Activated CD8-positive, alpha-beta T cell treated with anti-CD3 and anti-CD28 coated beads, Interleukin-2, amount 10 ng/mL, durations not matched to agents 7 days and 5 days (primary cell): ENCODE measurements around the gene MEOX1. TPM values are rescaled to one million over a fixed set of nuclear protein-coding genes. Genes with fewer than 3 reads are reported as not detected.

Experiments
- ATAC-seq: fragments of 150-1000 bp; cut with Tn5 transposase; one replicate; pipeline ENCODE4 v1.10.0; 2021; ENCODE audit warnings: moderate library complexity
- CTCF ChIA-PET: fragments of 350-600 bp; sonication (Branson Sonifier 250); formaldehyde crosslinking; loops from one replicate; lab custom pipeline; 2021; ENCODE audit warnings: antibody characterized with exemption; lab: Charles Lee
- POLR2A ChIA-PET: fragments of 350-600 bp; sonication (Branson Sonifier 250); formaldehyde crosslinking; loops from one replicate; lab custom pipeline; 2021; ENCODE audit warnings: antibody characterized with exemption; lab: Charles Lee
- DNase-seq: peaks from one replicate; pipeline ENCODE4 v3.0.0-alpha.2; 2020
- H3K27ac Mint-ChIP-seq: one replicate; pipeline ENCODE4 v1.8.0; 2021; ENCODE audit warnings: mild to moderate bottlenecking, mixed read lengths
- H3K27me3 Mint-ChIP-seq: one replicate; pipeline ENCODE4 v1.8.0; 2021; ENCODE audit warnings: low read depth, mixed read lengths
- H3K36me3 Mint-ChIP-seq: one replicate; pipeline ENCODE4 v1.8.0; 2021; ENCODE audit warnings: low read depth, mixed read lengths
- H3K4me1 Mint-ChIP-seq: one replicate; pipeline ENCODE4 v1.8.0; 2021; ENCODE audit warnings: low read depth, mixed read lengths
- H3K4me3 Mint-ChIP-seq: one replicate; pipeline ENCODE4 v1.8.0; 2021; ENCODE audit warnings: mild to moderate bottlenecking, mixed read lengths
- H3K9me3 Mint-ChIP-seq: one replicate; pipeline ENCODE4 v1.8.0; 2022; ENCODE audit warnings: mixed read lengths; ENCODE audit not compliant: insufficient read depth
- total RNA-seq, 2 experiments: library from RNA; stranded (reverse); gene quantifications; one replicate each; pipeline ENCODE4 v1.2.3, GENCODE V29; 2021

The MEOX1 gene
- 1 to 10 TPM; 5.4 to 6.9 TPM for total RNA-seq

DNA sequence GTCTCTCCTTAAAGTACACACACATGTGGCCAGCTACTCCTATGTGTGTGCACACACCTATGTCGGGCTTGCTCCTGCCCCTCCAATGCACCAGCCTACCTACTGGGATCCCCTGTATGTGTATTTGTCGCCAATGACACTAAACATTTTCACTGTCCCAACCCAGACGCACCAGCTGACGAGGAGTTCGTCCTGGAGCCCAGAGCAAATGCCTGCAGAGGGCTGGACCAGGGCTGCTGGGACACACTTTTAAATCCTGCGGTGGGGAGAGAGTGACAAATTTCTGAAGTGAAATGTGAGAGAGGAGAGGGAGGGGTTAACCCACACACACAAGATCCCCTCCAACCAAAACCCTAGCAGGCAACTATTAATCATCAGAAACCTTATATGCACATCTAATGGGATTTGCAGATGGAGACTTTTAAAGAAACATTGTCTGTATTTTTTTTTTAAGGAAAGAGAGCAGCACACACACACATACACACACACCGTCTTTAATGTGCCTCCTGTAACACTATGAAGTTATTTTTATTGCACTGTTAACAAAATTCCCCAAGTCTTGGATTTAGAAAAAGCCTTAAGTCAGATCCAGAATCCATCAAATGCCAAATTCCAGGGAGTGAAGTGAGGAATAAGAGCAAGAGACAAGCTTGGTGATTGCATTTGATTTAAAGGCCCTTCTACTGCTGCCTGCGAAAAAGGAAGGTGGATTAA, at the start of gene MEOX1:
Gene MEOX1 (minus strand): TSS at position 224 of the 714 bp plus-strand sequence. CDS start 388 bp downstream, outside the sequence.
- Mint-ChIP-seq H3K9me3 (no peaks in the 10 kb centered on the region), H3K4me1 (peaks cover 31% of the 10 kb centered on the region)
- CTCF ChIA-PET, result interaction anchor here (1.4 to 3.5 kb wide), 2 partner anchors 12 to 85 kb away, joined by 3 to 18 read pairs; no protein-coding TSS in a partner anchor

DNA sequence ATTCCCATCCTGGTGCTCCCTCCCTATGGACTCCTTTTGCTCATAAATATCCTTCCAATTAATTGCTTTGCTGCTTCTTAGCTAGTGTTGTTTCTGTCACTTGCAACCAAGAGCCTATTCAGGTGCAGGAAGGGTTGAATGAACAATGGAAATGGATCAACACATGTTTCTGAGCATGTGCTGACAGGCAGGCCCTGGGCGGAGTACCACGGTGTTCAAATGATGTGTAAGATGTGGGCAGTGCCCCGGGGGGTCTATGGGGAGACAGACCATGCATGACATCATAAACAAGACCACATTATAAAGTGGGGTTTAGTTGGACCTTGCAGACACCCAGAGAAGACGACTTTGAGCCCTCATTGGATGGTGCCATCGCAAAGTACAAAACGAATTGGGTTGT, 48.4 kb upstream of the MEOX1 start:
- Mint-ChIP-seq H3K4me3 (no peak overlapping the region), H3K4me1 (peaks cover 14% of the 10 kb centered on the region), H3K27me3 (peaks cover 34% of the 10 kb centered on the region), H3K27ac (no peak overlapping the region), H3K9me3 (no peaks in the 10 kb centered on the region), H3K36me3 (no peaks in the 10 kb centered on the region)
- ChIA-PET POLR2A (no interaction called here), CTCF (interaction anchor here (1.1 to 23.1 kb wide), 3 partner anchors 15 to 50 kb away, joined by 3 to 607 read pairs (median 4); partner anchors contain the start of gene SOST)
- ATAC-seq (no peak), DNase-seq (no peak)

More for the DNA sequence above, at the start of gene MEOX1:
- peak within 1 kb of the TSS; percentile 57 for H3K27ac Mint-ChIP-seq
- H3K36me3 Mint-ChIP-seq, result no peaks in the 10 kb centered on the region
- peak; percentile 47 for ATAC-seq
- POLR2A ChIA-PET, result no interaction called here
- H3K27me3 Mint-ChIP-seq, result peaks cover 3% of the 10 kb centered on the region
- peak within 1 kb of the TSS; percentile 62 for H3K4me3 Mint-ChIP-seq
- peak; percentile 30 for DNase-seq

- CTCF ChIA-PET, result interaction anchor here (1.1 to 23.1 kb wide), 3 partner anchors 14 to 51 kb away, joined by 3 to 607 read pairs (median 4); partner anchors contain the start of gene SOST
- Mint-ChIP-seq H3K27me3 (peaks cover 30% of the 10 kb centered on the region), H3K9me3 (no peaks in the 10 kb centered on the region), H3K4me1 (peaks cover 8% of the 10 kb centered on the region), H3K36me3 (no peaks in the 10 kb centered on the region), H3K4me3 (no peak overlapping the region), H3K27ac (no peak overlapping the region)
- POLR2A ChIA-PET, result interaction anchor here (0.6 kb wide), 2 partner anchors 12 to 43 kb away, joined by 3 read pairs; no protein-coding TSS in a partner anchor
- no peak for ATAC-seq
- no peak for DNase-seq
These were observed 47.5 kb upstream of the MEOX1 start for GRCh38 chr17:43709210-43709609.

DNA sequence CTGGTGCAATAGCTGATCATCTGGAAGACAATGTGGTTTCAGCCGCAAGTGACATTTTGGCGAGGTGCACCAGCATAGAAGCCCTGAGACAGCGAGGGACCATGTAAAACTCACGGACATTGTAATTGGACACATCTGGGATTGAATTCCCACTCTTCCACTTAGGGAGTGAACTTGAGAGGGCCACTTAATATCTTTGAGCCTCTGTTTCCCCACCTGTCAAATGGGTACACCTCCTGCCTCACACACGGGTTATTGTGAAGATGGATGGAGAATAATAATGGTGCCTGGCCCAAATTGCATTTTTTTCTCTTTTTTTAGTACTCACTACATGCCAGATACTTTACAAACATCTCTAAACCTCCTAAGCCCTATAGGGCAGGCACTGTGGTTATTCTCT, 45.5 kb upstream of the MEOX1 start:
- POLR2A ChIA-PET, result no interaction called here
- Mint-ChIP-seq H3K9me3 (no peaks in the 10 kb centered on the region), H3K27ac (no peak overlapping the region), H3K4me1 (peaks cover 9% of the 10 kb centered on the region), H3K27me3 (peaks cover 21% of the 10 kb centered on the region), H3K36me3 (no peaks in the 10 kb centered on the region), H3K4me3 (no peak overlapping the region)
- DNase-seq, result no peak
- CTCF ChIA-PET, result interaction anchor here (3.9 to 23.1 kb wide), 2 partner anchors 13 to 53 kb away, joined by 15 to 607 read pairs; partner anchors contain the start of gene SOST
- ATAC-seq, result no peak

DNA sequence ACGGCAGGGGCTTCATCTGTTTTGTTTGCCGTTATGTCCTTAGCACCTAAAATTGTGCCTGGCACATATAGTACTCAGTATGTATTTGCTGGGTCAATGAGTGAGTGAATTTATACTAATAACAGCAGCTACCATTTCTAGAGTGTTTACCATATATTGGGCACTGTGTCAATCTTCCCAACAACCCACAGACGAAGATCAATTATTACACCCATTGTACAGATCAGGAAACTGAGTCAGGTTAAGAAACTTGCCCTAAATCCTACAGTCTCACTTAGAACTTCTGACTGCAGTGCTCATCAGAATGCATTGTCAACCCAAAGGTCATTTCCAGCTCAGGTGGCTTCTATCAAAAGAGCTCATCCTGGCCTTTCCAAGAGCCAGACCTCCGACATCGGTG, 44.5 kb upstream of the MEOX1 start:
- peaks cover 14% of the 10 kb centered on the region for H3K4me1 Mint-ChIP-seq
- DNase-seq, result no peak
- CTCF ChIA-PET, result interaction anchor here (1.2 to 23.1 kb wide), 3 partner anchors 12 to 130 kb away, joined by 4 to 607 read pairs (median 15); partner anchors contain the start of gene SOST
- H3K27ac Mint-ChIP-seq, result no peak overlapping the region
- H3K36me3 Mint-ChIP-seq, result no peaks in the 10 kb centered on the region
- POLR2A ChIA-PET, result no interaction called here
- no peak for ATAC-seq
- H3K9me3 Mint-ChIP-seq, result no peaks in the 10 kb centered on the region
- H3K27me3 Mint-ChIP-seq, result peaks cover 20% of the 10 kb centered on the region
- H3K4me3 Mint-ChIP-seq, result no peak overlapping the region

DNA sequence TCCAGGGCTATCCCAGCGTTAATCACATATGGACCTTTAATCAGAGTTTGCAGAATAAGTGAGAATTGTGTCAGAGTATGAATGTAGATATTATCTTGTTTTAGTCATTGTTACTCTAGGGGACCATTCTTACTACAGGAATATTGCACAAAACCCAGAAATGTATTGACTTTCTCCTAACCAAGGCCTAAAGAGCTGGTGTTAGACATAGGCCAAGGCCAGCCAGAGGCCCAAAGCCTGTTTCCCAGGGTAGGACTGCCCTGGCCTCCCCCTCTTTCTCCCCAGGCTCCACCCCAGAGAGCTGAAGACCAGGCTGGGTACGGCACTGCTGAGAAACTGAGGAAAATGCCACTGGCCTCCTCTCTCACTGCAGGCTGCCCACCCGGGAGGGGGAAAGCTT, 41.9 kb upstream of the MEOX1 start:
- DNase-seq (no peak), ATAC-seq (no peak)
- no peak overlapping the region for H3K4me3 Mint-ChIP-seq
- H3K27ac Mint-ChIP-seq, result no peak overlapping the region
- H3K4me1 Mint-ChIP-seq, result peaks cover 29% of the 10 kb centered on the region
- H3K36me3 Mint-ChIP-seq, result no peaks in the 10 kb centered on the region
- POLR2A ChIA-PET, result no interaction called here
- no peaks in the 10 kb centered on the region for H3K9me3 Mint-ChIP-seq
- CTCF ChIA-PET, result interaction anchor here (1.6 to 23.1 kb wide), 2 partner anchors 10 to 56 kb away, joined by 5 to 607 read pairs; partner anchors contain the start of gene SOST
- H3K27me3 Mint-ChIP-seq, result peaks cover 30% of the 10 kb centered on the region

- peaks cover 29% of the 10 kb centered on the region for H3K4me1 Mint-ChIP-seq
- H3K27ac Mint-ChIP-seq, result no peak overlapping the region
- ATAC-seq, result peak; percentile 39
- no peak for DNase-seq
- ChIA-PET POLR2A (interaction anchor here (0.6 kb wide), 1 partner anchor 34 kb away, joined by 3 read pairs; no protein-coding TSS in a partner anchor), CTCF (interaction anchor here (1.6 to 23.1 kb wide), 4 partner anchors 8 to 57 kb away, joined by 5 to 607 read pairs (median 8); partner anchors contain the start of gene SOST)
- no peaks in the 10 kb centered on the region for H3K9me3 Mint-ChIP-seq
- H3K27me3 Mint-ChIP-seq, result peaks cover 31% of the 10 kb centered on the region
- no peaks in the 10 kb centered on the region for H3K36me3 Mint-ChIP-seq
- H3K4me3 Mint-ChIP-seq, result no peak overlapping the region
These were observed 40.9 kb upstream of the MEOX1 start for GRCh38 chr17:43702637-43703036.

- no peaks in the 10 kb centered on the region for H3K36me3 Mint-ChIP-seq
- H3K9me3 Mint-ChIP-seq, result no peaks in the 10 kb centered on the region
- peaks cover 29% of the 10 kb centered on the region for H3K4me1 Mint-ChIP-seq
- peak; percentile 71 for DNase-seq
- ChIA-PET CTCF (interaction anchor here (1.0 to 23.1 kb wide), 5 partner anchors 9 to 124 kb away, joined by 4 to 607 read pairs (median 5); partner anchors contain the start of gene SOST), POLR2A (interaction anchor here (0.9 to 1.8 kb wide), 2 partner anchors 19 to 217 kb away, joined by 3 to 4 read pairs; partner anchors contain the start of gene DHX8)
- peak; percentile 76 for ATAC-seq
- H3K27me3 Mint-ChIP-seq, result peaks cover 27% of the 10 kb centered on the region
- H3K4me3 Mint-ChIP-seq, result peak overlapping the region; percentile 49
- H3K27ac Mint-ChIP-seq, result peak overlapping the region; percentile 53
These were observed 39.6 kb upstream of the MEOX1 start for GRCh38 chr17:43701318-43701743.

- Mint-ChIP-seq H3K27ac (no peak overlapping the region), H3K9me3 (no peaks in the 10 kb centered on the region), H3K4me1 (peaks cover 29% of the 10 kb centered on the region), H3K36me3 (no peaks in the 10 kb centered on the region), H3K27me3 (peaks cover 26% of the 10 kb centered on the region), H3K4me3 (no peak overlapping the region)
- ChIA-PET POLR2A (no interaction called here), CTCF (interaction anchor here (1.3 to 23.1 kb wide), 2 partner anchors 14 to 60 kb away, joined by 3 to 607 read pairs; partner anchors contain the start of gene SOST)
- DNase-seq (no peak), ATAC-seq (no peak)
These were observed 37.7 kb upstream of the MEOX1 start for GRCh38 chr17:43699438-43699756.

- ATAC-seq, result no peak
- no peak overlapping the region for H3K27ac Mint-ChIP-seq
- H3K4me1 Mint-ChIP-seq, result peaks cover 29% of the 10 kb centered on the region
These were observed 37.1 kb upstream of the MEOX1 start for GRCh38 chr17:43698678-43699437.

DNA sequence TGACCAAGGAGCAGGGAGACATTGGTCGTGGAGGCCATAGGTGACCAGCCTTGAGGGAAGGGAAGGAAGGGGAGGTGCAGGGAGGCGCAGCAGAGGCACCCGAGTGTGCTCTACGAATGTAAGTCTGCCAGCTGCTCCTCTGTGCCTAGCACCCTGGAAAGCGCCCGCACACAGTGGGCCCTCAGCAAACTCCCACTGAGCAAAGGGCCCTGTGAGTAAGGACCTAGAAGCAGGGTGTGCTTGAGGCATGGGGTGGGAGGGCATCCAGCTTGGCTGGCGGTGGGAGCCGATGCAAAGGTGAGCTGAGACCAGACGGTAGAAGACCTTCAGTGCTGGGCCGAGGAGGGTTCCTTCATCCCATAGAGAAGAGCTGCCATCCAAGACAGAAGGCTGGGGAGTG, 36.2 kb upstream of the MEOX1 start:
- DNase-seq (no peak), ATAC-seq (no peak)
- POLR2A ChIA-PET, result interaction anchor here (0.7 kb wide), 1 partner anchor 11 kb away, joined by 3 read pairs; no protein-coding TSS in a partner anchor
- Mint-ChIP-seq H3K27me3 (peaks cover 24% of the 10 kb centered on the region), H3K36me3 (no peaks in the 10 kb centered on the region), H3K27ac (no peak overlapping the region), H3K4me3 (no peak overlapping the region), H3K9me3 (no peaks in the 10 kb centered on the region), H3K4me1 (peaks cover 26% of the 10 kb centered on the region)
- CTCF ChIA-PET, result interaction anchor here (23.1 kb wide), 1 partner anchor 62 kb away, joined by 607 read pairs; the partner anchor contains the start of gene SOST

More at GRCh38 chr17:43698678-43699437, 37.1 kb upstream of the MEOX1 start:
- Mint-ChIP-seq H3K4me3 (no peak overlapping the region), H3K36me3 (no peaks in the 10 kb centered on the region), H3K27me3 (peaks cover 26% of the 10 kb centered on the region), H3K9me3 (no peaks in the 10 kb centered on the region)
- POLR2A ChIA-PET, result no interaction called here
- CTCF ChIA-PET, result interaction anchor here (1.3 to 23.1 kb wide), 2 partner anchors 15 to 61 kb away, joined by 3 to 607 read pairs; partner anchors contain the start of gene SOST
- no peak for DNase-seq
